ENCODE data around the gene ADAMTS16. TPM values are rescaled to one million over a fixed set of nuclear protein-coding genes. Genes with fewer than 3 reads are reported as not detected.

The ADAMTS16 gene
- total RNA-seq, 4 donors from 2014 or later = 0.27 to 0.94 TPM; not detected in 2

- Histone ChIP-seq H3K27ac (no peak overlapping the region), H3K36me3 (no peaks in the 10 kb centered on the region)
- 62 to 75% methylated on average over 3 of the region's 3 CpGs for WGBS, 2 donors (ENCODE audit: low coverage in 1 of 2)
Observed at GRCh38 chr5:5278815-5279381, 138.8 kb downstream of the ADAMTS16 start.

GRCh38 chr5:5285906-5286305, 145.8 kb downstream of the ADAMTS16 start:
- H3K4me3 ChIP-seq = no peak overlapping the region
- no peaks in the 10 kb centered on the region for H3K4me1 ChIP-seq
- ATAC-seq = no peak
- H3K9me3 ChIP-seq = peaks cover 0 to 22% (median 0%) of the 10 kb centered on the region in 3 donors
- 85 to 96% methylated on average over 3 of the region's 3 CpGs for WGBS, 2 donors (ENCODE audit: low coverage in 1 of 2)
- TF ChIP-seq POLR2A (IDR thresholded peaks at IDR 0.05) (no peak), POLR2AphosphoS5 (IDR thresholded peaks at IDR 0.05) (no peak), CTCF (IDR thresholded peaks at IDR 0.05) (no peak), EP300 (IDR thresholded peaks at IDR 0.05) (no peak)
- no peaks in the 10 kb centered on the region for H3K36me3 ChIP-seq
- no peaks in the 10 kb centered on the region for H3K27me3 ChIP-seq
- H3K27ac ChIP-seq = no peak overlapping the region

More at GRCh38 chr5:5278815-5279381, 138.8 kb downstream of the ADAMTS16 start:
- Histone ChIP-seq H3K9me3 (peaks cover 0 to 7% (median 0%) of the 10 kb centered on the region in 3 donors), H3K27me3 (no peaks in the 10 kb centered on the region), H3K4me1 (no peaks in the 10 kb centered on the region), H3K4me3 (no peak overlapping the region)
- no peak for TF ChIP-seq CTCF (IDR thresholded peaks at IDR 0.05)
- TF ChIP-seq POLR2A (IDR thresholded peaks at IDR 0.05) = no peak
- no peak for TF ChIP-seq POLR2AphosphoS5 (IDR thresholded peaks at IDR 0.05)
- no peak for TF ChIP-seq EP300 (IDR thresholded peaks at IDR 0.05)
- ATAC-seq = no peak

GRCh38 chr5:5287419-5287818, 147.3 kb downstream of the ADAMTS16 start:
- no peak overlapping the region for H3K27ac ChIP-seq
- 60 to 86% methylated on average over 1 to 8 of the region's 9 CpGs for WGBS, 2 donors (ENCODE audit: low coverage in 1 of 2)
- peaks cover 0 to 22% (median 0%) of the 10 kb centered on the region in 3 donors for H3K9me3 ChIP-seq
- H3K4me3 ChIP-seq = no peak overlapping the region
- H3K36me3 ChIP-seq = no peaks in the 10 kb centered on the region
- H3K4me1 ChIP-seq = no peaks in the 10 kb centered on the region
- no peaks in the 10 kb centered on the region for H3K27me3 ChIP-seq
- no peak for ATAC-seq
- TF ChIP-seq POLR2A (IDR thresholded peaks at IDR 0.05) (no peak), POLR2AphosphoS5 (IDR thresholded peaks at IDR 0.05) (no peak), CTCF (IDR thresholded peaks at IDR 0.05) (no peak), EP300 (IDR thresholded peaks at IDR 0.05) (no peak)

- no peak for ATAC-seq
- Histone ChIP-seq H3K9me3 (peaks cover 0 to 22% (median 0%) of the 10 kb centered on the region in 3 donors), H3K4me1 (no peaks in the 10 kb centered on the region), H3K27ac (no peak overlapping the region), H3K27me3 (no peaks in the 10 kb centered on the region), H3K36me3 (no peaks in the 10 kb centered on the region), H3K4me3 (no peak overlapping the region)
- 52 to 72% methylated on average over 8 of the region's 8 CpGs for WGBS, 2 donors (ENCODE audit: low coverage in 1 of 2)
- TF ChIP-seq POLR2AphosphoS5 (IDR thresholded peaks at IDR 0.05) (no peak), CTCF (IDR thresholded peaks at IDR 0.05) (no peak), EP300 (IDR thresholded peaks at IDR 0.05) (no peak), POLR2A (IDR thresholded peaks at IDR 0.05) (no peak)
Observed at GRCh38 chr5:5288201-5288600, 148.1 kb downstream of the ADAMTS16 start.

- ATAC-seq = no peak
- H3K4me3 ChIP-seq = no peak overlapping the region
- H3K9me3 ChIP-seq = peaks cover 0 to 21% (median 0%) of the 10 kb centered on the region in 3 donors
- no peaks in the 10 kb centered on the region for H3K36me3 ChIP-seq
- no peak for TF ChIP-seq POLR2A (IDR thresholded peaks at IDR 0.05)
- TF ChIP-seq CTCF (IDR thresholded peaks at IDR 0.05) = no peak
- no peak for TF ChIP-seq POLR2AphosphoS5 (IDR thresholded peaks at IDR 0.05)
- TF ChIP-seq EP300 (IDR thresholded peaks at IDR 0.05) = no peak
- H3K4me1 ChIP-seq = no peaks in the 10 kb centered on the region
- no peaks in the 10 kb centered on the region for H3K27me3 ChIP-seq
- H3K27ac ChIP-seq = no peak overlapping the region
- WGBS, 2 donors (ENCODE audit: low coverage in 1 of 2) = 80 to 92% methylated on average over 1 to 2 of the region's 2 CpGs
Observed at GRCh38 chr5:5289537-5289936, 149.4 kb downstream of the ADAMTS16 start.
